OCI-M2 (cell line): ENCODE measurements around the gene NFIX.

ENCODE experiments used
- DNase-seq: peaks from one replicate; lab custom pipeline; 2025; ENCODE audit not compliant: unreplicated experiment; lab: John Stamatoyannopoulos, UW

The NFIX gene

GRCh38 chr19:13035820-13036365 is 40.6 kb downstream of the NFIX start:
- DNase-seq = no peak

GRCh38 chr19:13036366-13036976 is 41.2 kb downstream of the NFIX start:
- no peak for DNase-seq

GRCh38 chr19:13037161-13037560 is 41.9 kb downstream of the NFIX start:
- no peak for DNase-seq

- DNase-seq = no peak
These were observed 42.5 kb downstream of the NFIX start for GRCh38 chr19:13037731-13038130.

- DNase-seq = no peak
These were observed 43.3 kb downstream of the NFIX start for GRCh38 chr19:13038306-13039210.

- no peak for DNase-seq
These were observed 44.0 kb downstream of the NFIX start for GRCh38 chr19:13039211-13039789.

- DNase-seq = no peak
These were observed 45.1 kb downstream of the NFIX start for GRCh38 chr19:13040232-13040947.

- no peak for DNase-seq
These were observed 45.6 kb downstream of the NFIX start for GRCh38 chr19:13040948-13041292.

- DNase-seq = no peak
These were observed 47.3 kb downstream of the NFIX start for GRCh38 chr19:13042443-13043130.

GRCh38 chr19:13043285-13043684 is 48.0 kb downstream of the NFIX start:
- no peak for DNase-seq

GRCh38 chr19:13044231-13044836 is 49.1 kb downstream of the NFIX start:
- DNase-seq = no peak

GRCh38 chr19:13045812-13046211 is 50.5 kb downstream of the NFIX start:
- DNase-seq = no peak

GRCh38 chr19:13047374-13047773 is 52.1 kb downstream of the NFIX start:
- DNase-seq = no peak

- no peak for DNase-seq
These were observed 55.0 kb downstream of the NFIX start for GRCh38 chr19:13050274-13050673.

- DNase-seq = no peak
These were observed 56.4 kb downstream of the NFIX start for GRCh38 chr19:13051557-13052165.

GRCh38 chr19:13052447-13053175 is 57.3 kb downstream of the NFIX start:
- no peak for DNase-seq

GRCh38 chr19:13053238-13053637 is 58.0 kb downstream of the NFIX start:
- no peak for DNase-seq

- DNase-seq = no peak
These were observed 58.7 kb downstream of the NFIX start for GRCh38 chr19:13053761-13054625.
